ENCODE data around the gene PRELID3B. TPM values are rescaled to one million over a fixed set of nuclear protein-coding genes. Genes with fewer than 3 reads are reported as not detected.

Gene PRELID3B
- total RNA-seq, 1 experiment from 2014 or later, result 129 TPM

- no peaks in the 10 kb centered on the region for H3K27me3 ChIP-seq (ENCODE audit: insufficient read depth, low read length)
- DNase-seq (ENCODE audit: low read depth, low spot score) (no peak), ATAC-seq (peak; percentile 88)
- H3K4me1 ChIP-seq (ENCODE audit: control insufficient read depth in 1 of 2, insufficient read depth in 2 of 2, low read length in 2 of 2), result peaks cover 12 to 40% of the 10 kb centered on the region in 2 experiments
- H3K4me3 ChIP-seq (replicated peaks in 1 of 2; ENCODE audit: low read depth in 1 of 2, low read length in 2 of 2), result peak within 1 kb of the TSS; percentile 74 to 76
- BruUV-seq (replicated peaks), result no TSS peak
- peaks cover 30% of the 10 kb centered on the region; the same call in 1 of the 2 replicates for H3K79me2 ChIP-seq (ENCODE audit: insufficient read depth, low read length)
- intact Hi-C loops (cut with micrococcal nuclease), result no loop called here
- ChIA-PET POLR2A (no interaction called here), CTCF (no interaction called here), RAD21 (ENCODE audit: low non-redundant PET in 1 of 2, low total read pairs in 2 of 2, uncharacterized antibody in 2 of 2, unreplicated experiment in 2 of 2) (no interaction called here)
- H3K36me3 ChIP-seq (ENCODE audit: control insufficient read depth in 1 of 2, insufficient read depth in 2 of 2, low read length in 2 of 2), result 0 out of 4 replicates have a peak, but pooled peaks cover 0 to 3% of the 10 kb centered on the region in 2 experiments
- no peaks in the 10 kb centered on the region for H3K9me3 ChIP-seq (ENCODE audit: control insufficient read depth in 1 of 2, insufficient read depth in 1 of 2, low read depth in 1 of 2, low read length in 2 of 2)
- peak; percentile 94 for TF ChIP-seq ZFX (IDR thresholded peaks at IDR 0.05)
- TF ChIP-seq POLR2AphosphoS5 (IDR thresholded peaks at IDR 0.05; ENCODE audit: low read depth, low read length), result peak; percentile 73
- peak; percentile 28 for TF ChIP-seq POLR2A (IDR thresholded peaks at IDR 0.05; ENCODE audit: borderline replicate concordance, extremely low read depth, insufficient read depth, insufficient read length)
- TF ChIP-seq YY1 (IDR thresholded peaks at IDR 0.05; ENCODE audit: extremely low read depth, insufficient replicate concordance, low read depth, low read length), result no peak
- H3K4me2 ChIP-seq (ENCODE audit: low read length), result peak within 1 kb of the TSS; percentile 85
- H3K9ac ChIP-seq (ENCODE audit: low read length), result peak within 1 kb of the TSS; percentile 86
- H4K20me1 ChIP-seq (ENCODE audit: insufficient read depth), result no peaks in the 10 kb centered on the region
- peak within 1 kb of the TSS; percentile 82 for H3K27ac ChIP-seq (ENCODE audit: low read depth, low read length)
- H3K9me2 ChIP-seq (ENCODE audit: insufficient read depth), result no peaks in the 10 kb centered on the region
- no peak within 1 kb of the TSS for H2AFZ ChIP-seq (ENCODE audit: low read depth, low read length, poor library complexity, severe bottlenecking)
Observed at GRCh38 chr20:59006864-59007664, 35.5 kb downstream of the PRELID3B start, which contains the start of gene CTSZ. CTSZ (minus strand) TSS chr20:59007254; CDS start chr20:59007128, 126 bp downstream.

GRCh38 chr20:59006167-59006863, 36.3 kb downstream of the PRELID3B start:
- ATAC-seq (peak; percentile 54), DNase-seq (ENCODE audit: low read depth, low spot score) (no peak)
- no peaks in the 10 kb centered on the region for H3K9me2 ChIP-seq (ENCODE audit: insufficient read depth)
- peak overlapping the region; percentile 74 to 76 for H3K4me3 ChIP-seq (replicated peaks in 1 of 2; ENCODE audit: low read depth in 1 of 2, low read length in 2 of 2)
- ChIA-PET RAD21 (ENCODE audit: low non-redundant PET in 1 of 2, low total read pairs in 2 of 2, uncharacterized antibody in 2 of 2, unreplicated experiment in 2 of 2) (no interaction called here), POLR2A (no interaction called here), CTCF (no interaction called here)
- peak overlapping the region; percentile 82 for H3K27ac ChIP-seq (ENCODE audit: low read depth, low read length)
- H3K9me3 ChIP-seq (ENCODE audit: control insufficient read depth in 1 of 2, insufficient read depth in 1 of 2, low read depth in 1 of 2, low read length in 2 of 2), result no peaks in the 10 kb centered on the region
- H2AFZ ChIP-seq (ENCODE audit: low read depth, low read length, poor library complexity, severe bottlenecking), result no peak overlapping the region
- TF ChIP-seq MAX (IDR thresholded peaks at IDR 0.05) (0 out of 2 replicates have a peak, but pooled peaks have one; percentile 7), CBX3 (IDR thresholded peaks at IDR 0.05; ENCODE audit: low read depth) (no peak), POLR2A (IDR thresholded peaks at IDR 0.05; ENCODE audit: borderline replicate concordance, extremely low read depth, insufficient read depth, insufficient read length) (no peak), SRF (IDR thresholded peaks at IDR 0.05; ENCODE audit: low read depth) (no peak), CEBPB (IDR thresholded peaks at IDR 0.05; ENCODE audit: low read depth) (no peak), JUND (IDR thresholded peaks at IDR 0.05) (no peak), ZBTB33 (IDR thresholded peaks at IDR 0.05; ENCODE audit: extremely low read depth, insufficient replicate concordance, low read length) (no peak), REST (IDR thresholded peaks at IDR 0.05; ENCODE audit: low read depth) (no peak)
- no peaks in the 10 kb centered on the region for H3K27me3 ChIP-seq (ENCODE audit: insufficient read depth, low read length)
- 0 out of 4 replicates have a peak, but pooled peaks cover 0 to 3% of the 10 kb centered on the region in 2 experiments for H3K36me3 ChIP-seq (ENCODE audit: control insufficient read depth in 1 of 2, insufficient read depth in 2 of 2, low read length in 2 of 2)
- intact Hi-C loops (cut with micrococcal nuclease), result no loop called here
- peaks cover 12 to 37% of the 10 kb centered on the region in 2 experiments for H3K4me1 ChIP-seq (ENCODE audit: control insufficient read depth in 1 of 2, insufficient read depth in 2 of 2, low read length in 2 of 2)
- no peaks in the 10 kb centered on the region for H4K20me1 ChIP-seq (ENCODE audit: insufficient read depth)
- BruUV-seq (replicated peaks), result no TSS peak
- peaks cover 30% of the 10 kb centered on the region; the same call in 1 of the 2 replicates for H3K79me2 ChIP-seq (ENCODE audit: insufficient read depth, low read length)
- H3K9ac ChIP-seq (ENCODE audit: low read length), result peak overlapping the region; percentile 86
- peak overlapping the region; percentile 85 for H3K4me2 ChIP-seq (ENCODE audit: low read length)
